GM12875 (cell line): Measurements from ENCODE around the gene GRAMD1C.

Experiments
- H3K4me3 ChIP-seq: one replicate; pipeline ENCODE4 v1.5.1; 2011; ENCODE audit warnings: low read depth, low read length, control low read depth
- TF ChIP-seq, protein P1 (sequence below): IDR thresholded peaks from 2 replicates; pipeline ENCODE4 v1.5.1; 2011; ENCODE audit warnings: low read depth, mild to moderate bottlenecking, control low read depth, inconsistent platforms, low read length, moderate library complexity, borderline replicate concordance; ENCODE audit not compliant: insufficient read depth

GRAMD1C gene

GRCh38 chr3:113948015-113948917, 109.7 kb downstream of the GRAMD1C start:
- TF ChIP-seq, protein P1, sequence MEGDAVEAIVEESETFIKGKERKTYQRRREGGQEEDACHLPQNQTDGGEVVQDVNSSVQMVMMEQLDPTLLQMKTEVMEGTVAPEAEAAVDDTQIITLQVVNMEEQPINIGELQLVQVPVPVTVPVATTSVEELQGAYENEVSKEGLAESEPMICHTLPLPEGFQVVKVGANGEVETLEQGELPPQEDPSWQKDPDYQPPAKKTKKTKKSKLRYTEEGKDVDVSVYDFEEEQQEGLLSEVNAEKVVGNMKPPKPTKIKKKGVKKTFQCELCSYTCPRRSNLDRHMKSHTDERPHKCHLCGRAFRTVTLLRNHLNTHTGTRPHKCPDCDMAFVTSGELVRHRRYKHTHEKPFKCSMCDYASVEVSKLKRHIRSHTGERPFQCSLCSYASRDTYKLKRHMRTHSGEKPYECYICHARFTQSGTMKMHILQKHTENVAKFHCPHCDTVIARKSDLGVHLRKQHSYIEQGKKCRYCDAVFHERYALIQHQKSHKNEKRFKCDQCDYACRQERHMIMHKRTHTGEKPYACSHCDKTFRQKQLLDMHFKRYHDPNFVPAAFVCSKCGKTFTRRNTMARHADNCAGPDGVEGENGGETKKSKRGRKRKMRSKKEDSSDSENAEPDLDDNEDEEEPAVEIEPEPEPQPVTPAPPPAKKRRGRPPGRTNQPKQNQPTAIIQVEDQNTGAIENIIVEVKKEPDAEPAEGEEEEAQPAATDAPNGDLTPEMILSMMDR = peak; percentile 10; the same call in 1 of the 2 replicates
- peak overlapping the region; percentile 48 for H3K4me3 ChIP-seq

- TF ChIP-seq, protein P1 = no peak
- no peak overlapping the region for H3K4me3 ChIP-seq
Observed at GRCh38 chr3:113952921-113953320, 114.3 kb downstream of the GRAMD1C start.

GRCh38 chr3:113953677-113954076, 115.1 kb downstream of the GRAMD1C start:
- H3K4me3 ChIP-seq = no peak overlapping the region

GRCh38 chr3:113954091-113954685, 115.6 kb downstream of the GRAMD1C start:
- H3K4me3 ChIP-seq = no peak overlapping the region
- TF ChIP-seq, protein P1 = no peak

More at GRCh38 chr3:113953677-113954076, 115.1 kb downstream of the GRAMD1C start:
- TF ChIP-seq, protein P1 = no peak

- TF ChIP-seq, protein P1 = no peak
Observed at GRCh38 chr3:113963879-113964278, 125.3 kb downstream of the GRAMD1C start.

DNA sequence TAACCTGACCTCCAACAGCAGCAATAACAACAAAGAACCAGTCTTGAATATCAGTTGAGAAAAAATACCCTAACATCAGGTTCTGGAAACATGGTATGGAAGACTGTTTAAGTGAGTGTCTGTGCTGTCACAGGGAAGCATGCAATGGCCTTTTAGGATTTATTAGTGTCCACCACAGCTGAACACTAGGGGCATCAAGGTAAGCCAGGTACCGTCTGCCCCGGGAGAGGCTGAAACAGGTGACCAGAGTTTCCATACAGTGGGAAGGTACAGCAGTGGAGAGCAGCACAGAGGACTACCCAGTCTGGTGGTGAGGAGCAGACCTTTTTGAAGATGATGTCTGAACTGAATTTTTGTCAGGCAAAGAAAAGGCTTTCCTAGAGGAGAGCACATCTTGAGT, 127.6 kb downstream of the GRAMD1C start:
- TF ChIP-seq, protein P1 = no peak
- no peak overlapping the region for H3K4me3 ChIP-seq

More at GRCh38 chr3:113963879-113964278, 125.3 kb downstream of the GRAMD1C start:
- H3K4me3 ChIP-seq = no peak overlapping the region
